NCI-H146 treated with DMSO at 0.1 percent for 48 hours (cell line): ENCODE measurements around the gene ILK.

Experiments used
- DNase-seq: peaks from one replicate; lab custom pipeline; 2025; ENCODE audit not compliant: unreplicated experiment; lab: John Stamatoyannopoulos, UW

ILK gene

DNA sequence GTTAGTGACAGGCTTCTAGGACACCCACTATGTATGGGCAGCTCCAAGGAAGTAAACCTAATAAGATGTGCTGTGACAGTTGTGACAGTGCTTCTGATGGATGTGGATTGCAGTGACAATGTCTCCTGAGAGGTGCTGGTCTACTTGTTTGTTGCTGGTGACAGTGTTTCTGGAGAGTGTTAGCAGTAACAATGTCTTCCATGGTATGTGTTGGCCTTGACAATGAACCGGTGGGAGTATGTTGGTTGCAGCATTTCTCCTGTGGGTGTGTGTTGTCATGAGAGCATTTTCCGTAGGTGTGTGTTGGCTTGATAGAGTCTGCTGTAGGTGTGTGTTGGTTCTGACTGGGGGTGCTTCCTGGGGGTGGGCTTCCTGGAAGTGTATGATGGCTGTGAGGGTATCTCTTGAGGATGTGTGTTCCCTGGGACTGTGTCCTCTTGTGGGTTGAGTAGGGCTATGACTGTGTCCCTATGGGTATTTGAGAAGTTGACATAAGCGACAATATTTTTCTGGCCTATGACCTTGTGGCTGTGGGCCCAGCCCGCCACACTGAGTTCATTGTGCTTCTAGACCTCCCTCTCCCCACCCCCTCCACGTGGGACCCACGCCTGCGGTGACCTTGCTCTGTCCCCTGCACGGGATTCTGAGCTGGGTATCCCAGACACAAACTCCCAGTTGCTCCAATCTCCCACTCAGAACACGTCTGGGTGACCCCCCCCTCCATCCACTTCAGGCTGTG, 50.9 kb downstream of the ILK start:
- no peak for DNase-seq

DNA sequence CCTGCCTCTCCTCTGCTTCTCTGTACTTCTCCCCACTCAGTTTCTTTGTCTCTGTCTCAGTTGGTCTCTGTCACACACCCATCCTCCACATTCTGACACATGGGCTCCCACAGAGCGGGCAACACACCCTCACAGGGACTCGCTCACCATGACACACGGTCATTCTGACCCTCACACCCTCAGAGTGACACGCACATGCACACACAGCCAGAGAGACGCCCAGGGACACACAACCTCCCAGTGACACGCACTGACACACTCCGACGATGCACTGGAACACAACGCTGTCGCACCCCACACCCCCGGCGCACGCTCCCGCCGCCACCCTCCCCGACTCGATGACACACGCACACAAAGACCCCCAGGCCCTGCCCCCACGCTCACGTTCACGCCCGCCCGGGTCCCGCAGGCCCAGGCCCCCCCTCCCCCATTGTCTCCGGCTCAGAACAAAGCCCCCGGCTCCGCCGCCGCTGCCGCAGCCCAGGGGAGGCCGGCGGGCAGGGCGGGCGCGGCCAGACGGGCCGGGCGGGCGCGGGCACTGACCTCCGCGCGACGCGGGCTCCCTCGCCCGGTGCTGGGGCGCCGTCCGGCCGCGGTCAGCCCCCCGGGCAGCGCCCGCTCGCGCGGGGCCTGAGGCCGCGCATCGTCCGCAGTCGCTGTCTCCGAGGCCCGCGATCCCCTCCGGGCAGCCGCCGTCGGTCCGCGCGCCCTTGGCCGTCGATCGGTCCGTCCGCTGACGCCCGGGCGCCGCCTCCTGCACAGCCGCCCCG, 51.6 kb downstream of the ILK start:
- DNase-seq: no peak

GRCh38 chr11:6655790-6656583, 52.4 kb downstream of the ILK start, which contains the start of gene DCHS1:
DCHS1 (minus strand) TSS chr11:6655809; CDS start chr11:6641613, 14,196 bp downstream.
- DNase-seq: peak; percentile 6

DNA sequence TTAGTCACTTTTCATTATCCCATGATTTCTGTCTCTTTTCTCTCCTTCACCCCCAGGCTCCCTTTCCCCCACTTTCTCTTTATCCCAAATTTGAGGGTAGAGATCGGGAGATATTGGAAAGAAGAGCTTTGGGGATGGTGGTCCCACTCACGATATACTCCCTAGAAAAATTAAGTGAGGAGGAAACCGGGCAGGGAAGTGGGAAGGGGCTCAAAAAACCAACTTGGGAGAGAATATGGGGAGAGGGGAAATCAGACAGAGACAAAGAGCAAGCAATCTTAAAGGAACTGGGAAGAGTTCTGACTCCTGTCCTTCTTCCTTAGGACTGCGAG, 53.0 kb downstream of the ILK start:
- no peak for DNase-seq

GRCh38 chr11:6656936-6657335, 53.4 kb downstream of the ILK start:
- DNase-seq: no peak

- DNase-seq: no peak
Measured at GRCh38 chr11:6657346-6657745, 53.8 kb downstream of the ILK start.

DNA sequence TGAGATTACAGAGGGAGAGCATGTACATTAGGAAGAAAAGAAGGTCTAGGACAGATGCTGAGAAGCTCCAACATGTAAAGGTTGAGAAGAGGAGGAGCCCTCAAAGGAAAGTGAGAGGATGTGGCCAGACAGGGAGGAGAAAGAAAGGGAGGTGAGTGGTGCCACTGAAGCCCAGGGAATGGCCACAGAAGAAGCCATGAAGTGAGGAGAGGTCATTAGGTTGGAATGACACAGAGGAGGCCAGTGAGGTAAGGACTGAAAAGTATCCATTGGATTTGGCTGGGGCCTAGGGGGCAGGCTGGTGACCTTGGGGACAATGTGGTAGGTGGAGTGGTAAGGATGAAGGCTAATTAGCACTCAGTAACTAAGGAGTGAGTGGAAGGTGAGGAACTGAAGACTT, 55.1 kb downstream of the ILK start:
- no peak for DNase-seq
